Measurements from ENCODE around the gene ABHD16A. TPM values are rescaled to one million over a fixed set of nuclear protein-coding genes. Genes with fewer than 3 reads are reported as not detected.
"Not testable (repeated sequence)": the region's sequence is repeated elsewhere in the genome, so short reads cannot be mapped to it uniquely, and the experiment has no call there.

Gene ABHD16A
- total RNA-seq, 2 donors from 2014 or later, result 48.9 TPM

- H3K4me3 Mint-ChIP-seq, result no peak within 1 kb of the TSS
- H3K27ac Mint-ChIP-seq, result no peak within 1 kb of the TSS
- H3K9me3 Mint-ChIP-seq, result no peaks in the 10 kb centered on the region
- DNase-seq (no peak), ATAC-seq (replicated peaks in 1 of 2) (no peak)
- H3K27me3 Mint-ChIP-seq (ENCODE audit: low read depth), result peaks cover 6% of the 10 kb centered on the region
- H3K4me1 Mint-ChIP-seq (ENCODE audit: low read depth), result peaks cover 15% of the 10 kb centered on the region
- no peaks in the 10 kb centered on the region for H3K36me3 Mint-ChIP-seq (ENCODE audit: insufficient read depth in 2 of 2)
These were observed 12.2 kb upstream of the ABHD16A start, which contains the start of gene LY6G6D for GRCh38 chr6:31715022-31715958. LY6G6D (plus strand) TSS chr6:31715348; CDS start chr6:31715356, 8 bp downstream.

DNA sequence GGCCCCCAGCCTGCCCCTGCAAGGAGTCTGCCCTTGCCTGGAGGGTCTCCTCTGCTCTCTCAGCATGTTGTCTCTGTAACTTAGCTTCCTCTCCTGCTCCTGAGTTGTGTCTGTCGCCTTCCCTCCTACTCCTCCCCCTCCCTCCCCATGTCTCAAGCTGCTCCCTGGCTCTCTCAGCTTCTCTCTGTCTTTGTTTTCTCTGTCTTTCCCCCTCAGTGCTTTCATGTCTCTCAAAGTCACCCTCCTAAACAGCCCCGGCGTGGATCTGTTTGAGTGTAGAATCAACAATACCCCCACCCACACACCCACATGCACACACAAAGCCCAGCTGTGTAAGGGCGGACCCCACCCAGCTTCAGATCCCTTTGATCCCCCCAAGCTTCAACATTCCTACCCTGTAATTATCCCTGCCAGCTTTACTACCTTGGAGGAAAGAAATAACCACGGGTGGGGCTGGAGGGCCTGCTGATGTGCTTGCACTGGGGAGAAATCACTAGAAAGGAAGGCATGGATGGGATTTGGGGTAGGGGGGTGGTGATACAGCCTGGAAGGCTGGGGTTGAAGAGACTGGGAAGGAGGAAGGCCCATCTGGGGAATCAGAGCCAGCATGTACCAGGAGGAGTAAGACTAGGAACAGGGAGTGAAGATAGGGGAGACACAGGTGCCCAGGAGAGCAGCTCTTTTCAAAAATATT, 11.0 kb upstream of the ABHD16A start:
- H3K27ac Mint-ChIP-seq, result no peak overlapping the region

DNA sequence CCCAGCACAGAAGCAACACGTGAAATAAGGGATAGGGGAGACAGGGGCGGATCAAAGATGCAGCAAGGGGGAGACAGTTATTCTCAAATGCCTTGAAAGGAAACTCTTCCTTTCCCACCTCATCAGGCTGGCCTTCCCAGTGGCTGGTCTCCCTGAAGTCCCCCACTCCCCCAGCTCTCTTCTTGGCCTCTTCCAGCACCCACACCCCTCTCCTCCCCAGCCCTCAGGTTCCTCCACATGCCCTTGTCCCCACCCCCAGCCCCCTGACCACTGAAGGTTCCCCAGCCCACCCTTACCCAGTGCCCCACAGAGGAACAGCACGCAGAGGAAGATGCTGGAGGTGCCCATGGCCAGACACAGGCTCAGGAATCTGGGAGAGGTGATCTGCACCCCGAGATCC, 10.3 kb upstream of the ABHD16A start:
- no peaks in the 10 kb centered on the region for H3K36me3 Mint-ChIP-seq (ENCODE audit: insufficient read depth in 2 of 2)
- no peak for ATAC-seq (replicated peaks in 1 of 2)
- H3K27me3 Mint-ChIP-seq (ENCODE audit: low read depth), result peaks cover 6% of the 10 kb centered on the region
- H3K4me1 Mint-ChIP-seq (ENCODE audit: low read depth), result peaks cover 15% of the 10 kb centered on the region
- no peak overlapping the region for H3K27ac Mint-ChIP-seq
- no peak overlapping the region for H3K4me3 Mint-ChIP-seq
- H3K9me3 Mint-ChIP-seq, result no peaks in the 10 kb centered on the region
- DNase-seq, result no peak

More for the DNA sequence above, 11.0 kb upstream of the ABHD16A start:
- ATAC-seq (replicated peaks in 1 of 2) (no peak), DNase-seq (no peak)
- H3K36me3 Mint-ChIP-seq (ENCODE audit: insufficient read depth in 2 of 2), result no peaks in the 10 kb centered on the region
- peaks cover 15% of the 10 kb centered on the region for H3K4me1 Mint-ChIP-seq (ENCODE audit: low read depth)
- no peaks in the 10 kb centered on the region for H3K9me3 Mint-ChIP-seq
- no peak overlapping the region for H3K4me3 Mint-ChIP-seq
- peaks cover 6% of the 10 kb centered on the region for H3K27me3 Mint-ChIP-seq (ENCODE audit: low read depth)

DNA sequence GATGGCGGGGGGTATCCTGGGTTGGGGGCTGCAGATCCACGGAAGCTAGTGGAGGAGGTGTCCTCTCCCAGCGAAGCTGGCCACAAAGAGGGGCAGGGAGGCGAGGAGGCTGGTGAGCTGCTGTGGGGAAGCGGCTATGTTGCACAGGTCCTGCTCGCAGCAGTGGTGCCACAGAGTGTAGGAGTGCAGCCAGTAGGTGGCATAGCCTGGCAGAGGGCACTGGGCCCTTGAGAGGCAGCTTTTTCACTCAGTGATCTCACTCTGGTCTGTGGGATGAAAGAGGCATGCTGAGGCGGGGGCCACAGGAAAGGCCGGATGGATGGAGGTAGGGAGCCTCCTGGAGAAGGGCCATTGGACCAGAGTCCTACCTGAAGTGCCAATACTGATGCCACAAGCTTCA, 9.2 kb upstream of the ABHD16A start:
- DNase-seq (no peak), ATAC-seq (replicated peaks in 1 of 2) (peak; percentile 44 to 52)
- Mint-ChIP-seq H3K27ac (no peak overlapping the region), H3K36me3 (ENCODE audit: insufficient read depth in 2 of 2) (no peaks in the 10 kb centered on the region), H3K4me3 (no peak overlapping the region), H3K9me3 (no peaks in the 10 kb centered on the region), H3K27me3 (ENCODE audit: low read depth) (peaks cover 6% of the 10 kb centered on the region), H3K4me1 (ENCODE audit: low read depth) (peaks cover 15% of the 10 kb centered on the region)

DNA sequence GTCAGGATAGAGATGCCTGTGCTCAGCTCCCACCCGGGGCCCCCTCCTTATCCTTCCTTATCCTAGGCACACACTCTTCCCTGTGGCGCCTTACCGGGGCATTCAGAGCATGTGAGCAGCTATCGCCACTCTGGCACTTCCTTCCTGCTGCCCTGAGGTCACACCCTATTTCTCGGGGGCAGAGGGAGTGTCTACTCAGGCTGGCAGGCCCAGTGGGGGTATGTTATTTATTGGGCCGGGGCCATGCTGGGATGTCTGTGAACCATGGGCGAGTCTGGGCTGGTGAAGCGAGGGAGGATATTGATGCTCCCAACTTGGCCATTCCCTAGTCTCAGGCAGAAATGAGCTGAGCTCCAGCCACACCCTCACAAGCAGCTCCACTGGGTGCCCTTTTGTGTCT, 8.1 kb upstream of the ABHD16A start:
- no peaks in the 10 kb centered on the region for H3K9me3 Mint-ChIP-seq
- peak in 1 of 2 donors; percentile 38 for ATAC-seq (replicated peaks in 1 of 2)
- no peak for DNase-seq
- H3K4me1 Mint-ChIP-seq (ENCODE audit: low read depth), result peaks cover 15% of the 10 kb centered on the region
- H3K27me3 Mint-ChIP-seq (ENCODE audit: low read depth), result peaks cover 6% of the 10 kb centered on the region
- no peak overlapping the region for H3K4me3 Mint-ChIP-seq
- no peak overlapping the region for H3K27ac Mint-ChIP-seq
- H3K36me3 Mint-ChIP-seq (ENCODE audit: insufficient read depth in 2 of 2), result no peaks in the 10 kb centered on the region

DNA sequence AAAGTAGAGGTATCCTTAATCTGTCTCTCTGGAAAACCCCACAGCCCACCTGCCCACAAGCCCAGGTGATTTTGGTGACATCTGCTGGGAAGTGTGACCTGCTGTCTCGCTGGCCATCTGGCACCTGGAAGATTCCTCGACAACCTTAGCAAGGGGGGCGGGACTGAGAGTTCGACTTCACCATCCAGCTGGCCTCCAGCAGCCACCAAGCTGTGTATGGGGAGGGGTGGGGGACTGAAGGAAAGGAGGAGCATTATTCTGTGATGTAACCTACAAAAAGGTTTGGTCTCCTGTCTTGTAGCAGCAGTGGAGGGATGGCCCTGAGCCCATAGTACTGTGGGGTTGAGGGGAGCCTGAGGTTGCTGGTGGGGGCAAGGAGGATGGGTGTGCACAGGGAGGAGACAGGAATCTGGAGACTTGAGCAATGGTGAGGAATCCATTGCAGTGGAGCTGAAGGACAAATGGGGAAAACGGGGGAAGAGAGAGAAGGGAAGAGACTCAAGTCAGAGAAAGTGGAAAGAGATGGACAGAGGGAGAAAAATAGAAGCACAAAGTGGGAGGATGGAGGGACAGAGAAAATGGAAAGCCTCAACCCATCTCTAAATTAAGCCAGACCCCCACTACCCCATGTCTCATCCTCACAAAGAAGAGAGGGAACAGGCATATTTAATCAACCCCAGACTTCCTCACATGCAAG, 7.5 kb upstream of the ABHD16A start:
- peak overlapping the region in 1 of 2 donors; percentile 20 for H3K4me3 Mint-ChIP-seq

DNA sequence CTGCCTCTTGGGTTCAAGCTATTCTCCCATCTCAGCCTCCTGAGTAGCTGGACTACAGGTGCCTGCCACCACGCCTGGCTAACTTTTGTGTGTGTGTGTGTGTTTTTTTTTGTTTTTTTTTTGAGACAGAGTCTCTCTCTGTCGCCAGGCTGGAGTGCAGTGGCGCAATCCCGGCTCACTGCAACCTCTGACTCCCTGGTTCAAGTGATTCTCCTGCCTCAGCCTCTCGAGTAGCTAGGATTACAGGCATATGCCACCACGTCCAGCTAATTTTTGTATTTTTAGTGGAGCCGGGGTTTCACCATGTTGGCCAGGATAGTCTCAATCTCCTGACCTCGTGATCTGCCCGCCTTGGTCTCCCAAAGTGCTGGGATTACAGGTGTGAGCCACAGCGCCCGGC, 6.0 kb upstream of the ABHD16A start:
- H3K4me3 Mint-ChIP-seq; H3K9me3 Mint-ChIP-seq; ATAC-seq (replicated peaks in 1 of 2); H3K27me3 Mint-ChIP-seq (ENCODE audit: low read depth); DNase-seq; H3K36me3 Mint-ChIP-seq (ENCODE audit: insufficient read depth in 2 of 2); H3K27ac Mint-ChIP-seq: not testable (repeated sequence)
- peaks cover 12% of the 10 kb centered on the region for H3K4me1 Mint-ChIP-seq (ENCODE audit: low read depth)

More for the DNA sequence above, 7.5 kb upstream of the ABHD16A start:
- DNase-seq, result no peak
- H3K36me3 Mint-ChIP-seq (ENCODE audit: insufficient read depth in 2 of 2), result no peaks in the 10 kb centered on the region
- H3K4me1 Mint-ChIP-seq (ENCODE audit: low read depth), result peaks cover 15% of the 10 kb centered on the region
- no peaks in the 10 kb centered on the region for H3K9me3 Mint-ChIP-seq
- no peak for ATAC-seq (replicated peaks in 1 of 2)
- no peak overlapping the region for H3K27ac Mint-ChIP-seq
- H3K27me3 Mint-ChIP-seq (ENCODE audit: low read depth), result peaks cover 6% of the 10 kb centered on the region

DNA sequence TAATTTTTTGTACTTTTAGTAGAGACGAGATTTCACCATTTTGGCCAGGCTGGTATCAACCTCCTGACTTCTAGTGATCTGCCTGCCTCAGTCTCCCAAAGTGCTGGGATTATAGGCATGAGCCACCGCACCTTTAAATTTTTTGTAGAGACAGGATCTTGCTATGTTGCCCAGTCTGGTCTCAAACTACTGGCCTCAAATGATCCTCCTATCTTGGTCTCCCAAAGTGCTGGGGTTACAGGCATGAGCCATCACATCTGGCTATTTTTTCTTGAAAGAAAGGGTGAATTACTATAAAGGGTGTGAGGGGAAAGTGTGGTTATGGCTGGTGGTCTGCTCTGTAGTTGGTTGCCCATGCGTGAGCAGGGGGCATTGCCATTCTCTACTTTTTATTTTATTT, 5.1 kb upstream of the ABHD16A start:
- Mint-ChIP-seq H3K9me3 (no peaks in the 10 kb centered on the region), H3K36me3 (ENCODE audit: insufficient read depth in 2 of 2) (no peaks in the 10 kb centered on the region), H3K4me3 (no peak overlapping the region), H3K27ac (no peak overlapping the region), H3K27me3 (ENCODE audit: low read depth) (no peaks in the 10 kb centered on the region), H3K4me1 (ENCODE audit: low read depth) (peaks cover 17% of the 10 kb centered on the region)
- ATAC-seq (replicated peaks in 1 of 2), result no peak
- DNase-seq, result no peak

DNA sequence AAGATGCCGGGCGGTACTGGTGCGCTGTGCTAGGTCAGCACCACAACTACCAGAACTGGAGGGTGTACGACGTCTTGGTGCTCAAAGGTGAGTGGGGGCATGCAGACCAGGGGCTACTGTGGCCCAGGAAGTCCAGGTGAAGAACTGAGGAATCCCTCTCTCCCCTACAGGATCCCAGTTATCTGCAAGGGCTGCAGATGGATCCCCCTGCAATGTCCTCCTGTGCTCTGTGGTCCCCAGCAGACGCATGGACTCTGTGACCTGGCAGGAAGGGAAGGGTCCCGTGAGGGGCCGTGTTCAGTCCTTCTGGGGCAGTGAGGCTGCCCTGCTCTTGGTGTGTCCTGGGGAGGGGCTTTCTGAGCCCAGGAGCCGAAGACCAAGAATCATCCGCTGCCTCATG, 4.6 kb upstream of the ABHD16A start:
- no peak overlapping the region for H3K27ac Mint-ChIP-seq
- no peak for DNase-seq
- H3K9me3 Mint-ChIP-seq, result no peaks in the 10 kb centered on the region
- no peaks in the 10 kb centered on the region for H3K27me3 Mint-ChIP-seq (ENCODE audit: low read depth)
- H3K36me3 Mint-ChIP-seq (ENCODE audit: insufficient read depth in 2 of 2), result peaks cover under 1% of the 10 kb centered on the region in 2 donors
- ATAC-seq (replicated peaks in 1 of 2), result no peak
- H3K4me1 Mint-ChIP-seq (ENCODE audit: low read depth), result peaks cover 18% of the 10 kb centered on the region
- H3K4me3 Mint-ChIP-seq, result no peak overlapping the region

- H3K36me3 Mint-ChIP-seq (ENCODE audit: insufficient read depth in 2 of 2), result peaks cover 6% of the 10 kb centered on the region in 2 donors
- no peaks in the 10 kb centered on the region for H3K27me3 Mint-ChIP-seq (ENCODE audit: low read depth)
- ATAC-seq (replicated peaks in 1 of 2) (no peak), DNase-seq (no peak)
- H3K27ac Mint-ChIP-seq, result no peak within 1 kb of the TSS
- peaks cover 27% of the 10 kb centered on the region for H3K4me1 Mint-ChIP-seq (ENCODE audit: low read depth)
- no peak within 1 kb of the TSS for H3K4me3 Mint-ChIP-seq
- no peaks in the 10 kb centered on the region for H3K9me3 Mint-ChIP-seq
These were observed 3.5 kb upstream of the ABHD16A start, which contains the start of gene LY6G6F for GRCh38 chr6:31706599-31706998. LY6G6F (plus strand) TSS chr6:31706866; CDS start chr6:31706907, 41 bp downstream.

- no peaks in the 10 kb centered on the region for H3K9me3 Mint-ChIP-seq
- DNase-seq, result no peak
- H3K4me1 Mint-ChIP-seq (ENCODE audit: low read depth), result peaks cover 29% of the 10 kb centered on the region
- H3K36me3 Mint-ChIP-seq (ENCODE audit: insufficient read depth in 2 of 2), result peaks cover 6% of the 10 kb centered on the region in 2 donors
- H3K27ac Mint-ChIP-seq, result no peak overlapping the region
- no peaks in the 10 kb centered on the region for H3K27me3 Mint-ChIP-seq (ENCODE audit: low read depth)
- no peak for ATAC-seq (replicated peaks in 1 of 2)
- no peak overlapping the region for H3K4me3 Mint-ChIP-seq
These were observed 2.8 kb upstream of the ABHD16A start for GRCh38 chr6:31705931-31706330.

DNA sequence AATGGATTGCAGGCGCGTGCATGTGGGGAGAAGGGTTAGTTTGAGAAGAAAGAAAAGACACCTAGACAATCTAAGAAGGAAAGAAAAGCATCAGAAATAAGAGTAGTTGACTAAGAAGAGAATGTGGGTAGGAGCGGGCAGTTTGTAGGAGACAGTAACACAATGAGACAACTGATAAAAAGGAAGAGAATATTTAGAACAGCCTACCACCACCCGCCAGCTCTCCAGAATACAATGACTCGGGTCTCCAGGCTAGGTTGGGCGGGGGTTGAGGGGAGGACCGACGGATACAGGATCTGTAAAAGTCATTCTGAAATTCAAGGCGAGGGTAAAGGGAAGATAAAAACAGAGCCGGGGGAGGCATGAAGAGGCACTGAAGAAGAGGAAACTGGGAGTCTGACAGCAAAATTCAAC, 712 bp downstream of the ABHD16A start:
- H3K36me3 Mint-ChIP-seq (ENCODE audit: insufficient read depth in 2 of 2), result peaks cover 6 to 9% of the 10 kb centered on the region in 2 donors
- peaks cover 37% of the 10 kb centered on the region for H3K4me1 Mint-ChIP-seq (ENCODE audit: low read depth)
- ATAC-seq (replicated peaks in 1 of 2) (peak; percentile 13 to 24), DNase-seq (peak; percentile 36 to 45)
- H3K9me3 Mint-ChIP-seq, result no peaks in the 10 kb centered on the region
- no peaks in the 10 kb centered on the region for H3K27me3 Mint-ChIP-seq (ENCODE audit: low read depth)
- peak overlapping the region; percentile 95 for H3K27ac Mint-ChIP-seq
- peak overlapping the region; percentile 87 to 90 for H3K4me3 Mint-ChIP-seq
